SK-MEL-5 (cell line): ENCODE measurements around the gene DENND5A. TPM values are rescaled to one million over a fixed set of nuclear protein-coding genes. Genes with fewer than 3 reads are reported as not detected.
"Not testable (repeated sequence)": the region's sequence is repeated elsewhere in the genome, so short reads cannot be mapped to it uniquely, and the experiment has no call there.

Source experiments
- DNase-seq: peaks from one replicate; pipeline ENCODE4 v3.0.0-alpha.2; 2016; ENCODE audit warnings: low read depth, low spot score
- in situ Hi-C: cut with HindIII; loops from 2 replicates; pipeline ENCODE4 v1.10.0; 2016; ENCODE audit warnings: low sequenced_read_pairs, high pct_unique_total_duplicates, low pct_unique_long_range_greater_than_20kb
- total RNA-seq: library from RNA; depleted of rRNA; stranded (reverse); fragments of >200 nt; shearing (Covaris generic); gene quantifications from 2 replicates; pipeline ENCODE4 v1.2.3, GENCODE V29; 2014

Gene DENND5A
- total RNA-seq, 1 experiment from 2014 or later, result 63.9 TPM

GRCh38 chr11:9269492-9270013 is 4.4 kb upstream of the DENND5A start:
- in situ Hi-C loops, result no loop called here
- peak; percentile 30 for DNase-seq

GRCh38 chr11:9267680-9268079 is 2.5 kb upstream of the DENND5A start:
- in situ Hi-C loops, result no loop called here
- no peak for DNase-seq

- in situ Hi-C loops, result no loop called here
- DNase-seq, result no peak
These were observed 1.8 kb upstream of the DENND5A start for GRCh38 chr11:9266926-9267325.

GRCh38 chr11:9266132-9266736 is 1.1 kb upstream of the DENND5A start:
- DNase-seq, result no peak
- in situ Hi-C loops, result no loop called here

GRCh38 chr11:9264316-9265210 is 587 bp downstream of the DENND5A start:
- in situ Hi-C loops, result no loop called here

DNA sequence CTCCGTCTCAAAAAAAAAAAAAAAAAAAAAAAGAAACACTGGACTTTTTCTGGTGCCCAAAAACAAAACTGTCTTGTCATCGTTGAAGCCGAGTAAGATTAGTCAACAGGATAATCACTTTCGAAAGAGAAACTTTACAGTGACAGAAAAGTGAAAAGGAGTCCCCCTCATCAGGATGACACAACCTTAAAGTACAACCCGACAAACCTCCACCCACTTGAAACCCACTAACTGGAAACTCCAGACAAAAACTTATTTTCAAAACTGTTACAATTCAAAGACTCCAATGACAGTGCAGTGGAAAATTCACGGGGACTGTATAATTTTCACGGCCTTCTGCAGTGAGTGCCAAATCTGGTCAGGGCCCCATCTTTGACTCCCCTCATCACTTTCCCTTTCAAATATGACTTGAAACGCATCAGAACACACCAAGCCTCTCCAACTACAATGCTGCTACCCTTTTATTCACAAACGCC is 1.3 kb downstream of the DENND5A start:
- DNase-seq, result no peak

More at GRCh38 chr11:9264316-9265210, 587 bp downstream of the DENND5A start:
- DNase-seq, result peak; percentile 30

GRCh38 chr11:9260838-9261146 is 4.4 kb downstream of the DENND5A start:
- DNase-seq, in situ Hi-C loops: not testable (repeated sequence)

More for the DNA sequence above, 1.3 kb downstream of the DENND5A start:
- in situ Hi-C loops, result no loop called here

DNA sequence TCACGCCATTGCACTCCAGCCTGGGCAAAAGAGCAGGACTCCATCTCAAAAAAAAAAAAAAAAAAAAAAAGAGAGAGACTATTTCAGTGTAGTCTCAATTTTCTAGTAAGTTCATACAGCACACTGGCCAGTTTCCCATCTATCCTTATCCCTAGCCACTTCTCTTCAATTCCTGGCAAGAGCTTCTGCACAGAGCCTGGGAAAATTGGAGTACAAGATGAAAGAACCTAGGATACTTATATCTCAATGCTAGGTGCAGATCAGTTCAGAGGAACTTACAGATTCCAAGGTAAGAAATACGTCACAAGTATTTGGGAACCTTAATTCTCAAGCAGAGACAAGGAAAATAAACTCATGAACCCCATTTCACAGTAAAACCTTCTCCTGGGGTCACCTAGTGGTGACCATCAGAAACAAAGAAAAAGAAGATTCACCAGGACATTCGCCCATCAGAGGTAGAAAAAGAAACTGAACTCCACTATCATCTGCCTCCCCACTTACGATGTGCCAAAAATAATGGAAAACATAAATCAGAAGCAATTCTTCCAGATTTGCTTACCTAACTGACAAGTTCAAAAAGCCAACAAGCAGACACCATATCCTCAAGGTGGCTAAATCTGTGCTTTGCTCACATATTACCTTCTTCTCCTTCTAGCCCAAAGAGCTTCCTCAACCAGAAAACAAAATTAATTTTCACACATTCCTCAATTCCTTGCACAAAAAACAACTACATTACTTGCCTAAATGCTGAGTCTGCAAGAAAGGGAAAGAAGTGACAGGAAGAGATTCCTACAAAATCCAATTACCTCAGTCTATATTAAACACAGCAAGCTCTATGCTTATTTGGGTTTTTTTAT is 4.9 kb downstream of the DENND5A start:
- in situ Hi-C loops, result no loop called here
- no peak for DNase-seq

GRCh38 chr11:9258279-9258678 is 6.9 kb downstream of the DENND5A start:
- in situ Hi-C loops, DNase-seq: not testable (repeated sequence)

GRCh38 chr11:9254416-9254815 is 10.7 kb downstream of the DENND5A start:
- in situ Hi-C loops, result no loop called here
- no peak for DNase-seq

DNA sequence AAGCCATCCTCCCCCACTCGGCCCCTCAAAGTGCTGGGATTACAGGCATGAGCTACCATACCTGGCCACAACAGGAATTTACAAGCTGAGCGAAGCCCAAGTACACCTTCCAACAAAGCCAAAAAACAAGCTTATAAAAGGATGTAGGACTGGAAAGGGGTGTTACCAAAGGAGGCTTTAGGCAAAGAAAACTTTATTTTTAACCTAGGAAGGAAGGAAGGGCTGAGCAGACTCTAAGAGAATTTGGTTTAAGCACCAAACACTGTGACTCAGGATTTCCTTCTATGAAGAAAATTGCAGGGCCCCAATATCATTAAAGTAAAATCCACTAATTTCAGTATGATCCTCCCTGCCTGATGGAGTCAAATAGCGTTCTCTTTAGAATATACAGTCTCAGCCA is 12.1 kb downstream of the DENND5A start:
- in situ Hi-C loops, result no loop called here
- DNase-seq, result no peak

GRCh38 chr11:9251311-9251710 is 13.8 kb downstream of the DENND5A start:
- in situ Hi-C loops, result no loop called here
- no peak for DNase-seq

GRCh38 chr11:9250139-9250582 is 15.0 kb downstream of the DENND5A start:
- in situ Hi-C loops, result no loop called here
- DNase-seq, result no peak

DNA sequence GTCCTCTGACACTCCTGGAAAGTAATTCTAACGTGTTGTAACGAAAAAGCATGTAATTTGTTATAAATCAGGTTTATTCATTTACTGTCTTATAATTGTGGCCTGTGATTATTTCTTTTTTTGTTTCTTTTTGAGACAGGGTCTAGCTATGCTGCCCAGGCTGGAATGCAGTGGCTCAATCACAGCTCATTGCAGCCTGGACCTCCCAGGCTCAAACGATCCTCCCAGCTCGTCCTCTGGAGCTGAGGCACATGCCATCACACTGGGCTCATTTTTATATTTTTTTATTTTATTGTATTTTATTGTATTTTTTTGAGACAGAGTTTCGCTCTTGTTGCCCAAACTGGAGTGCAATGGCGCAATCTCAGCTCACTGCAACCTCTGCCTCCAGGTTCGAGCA is 15.9 kb downstream of the DENND5A start:
- in situ Hi-C loops, result no loop called here
- no peak for DNase-seq

- no peak for DNase-seq
- in situ Hi-C loops, result no loop called here
These were observed 17.3 kb downstream of the DENND5A start for GRCh38 chr11:9247863-9248262.

- in situ Hi-C loops, DNase-seq: not testable (repeated sequence)
These were observed 28.9 kb downstream of the DENND5A start for GRCh38 chr11:9236242-9236641.

DNA sequence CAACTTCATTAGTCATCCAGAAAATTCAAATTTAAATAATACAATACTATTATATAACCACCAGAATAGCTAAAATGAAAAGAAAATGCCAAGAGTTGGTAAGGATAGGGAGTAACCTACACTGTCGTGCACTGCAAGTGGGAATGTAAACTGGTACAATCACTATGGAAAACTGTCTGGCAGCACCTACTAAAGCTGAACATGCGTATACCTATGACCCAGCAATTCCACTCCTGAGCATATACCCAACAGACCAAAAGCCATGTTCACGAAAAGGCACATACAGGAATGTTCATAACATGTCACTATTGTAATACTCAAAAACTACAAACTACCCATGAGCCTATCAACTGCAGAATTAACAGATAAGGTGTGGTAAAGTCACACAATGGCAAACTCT is 32.7 kb downstream of the DENND5A start:
- in situ Hi-C loops, result no loop called here
- no peak for DNase-seq

DNA sequence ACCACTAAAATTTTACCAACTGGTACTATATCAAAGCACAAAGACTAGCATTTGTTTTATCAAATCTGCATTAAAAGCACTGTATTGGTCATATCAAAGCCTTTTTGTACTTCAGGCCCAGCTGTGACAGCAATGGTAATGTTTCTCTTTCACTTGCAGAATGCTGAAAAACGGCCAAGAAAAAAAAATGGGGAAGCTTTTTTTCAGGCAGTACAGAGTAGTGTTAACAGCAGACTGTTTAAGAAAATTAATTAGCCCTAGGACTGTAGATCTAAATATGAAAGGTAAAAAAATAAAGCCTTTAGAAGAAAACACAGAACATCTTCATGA is 33.3 kb downstream of the DENND5A start:
- in situ Hi-C loops, result no loop called here
- DNase-seq, result peak; percentile 73
